Testis (tissue), 2 donors: ENCODE results near the gene PLD1.

Source experiments
- POLR2A ChIP-seq: fragments of 450-650 bp; IDR thresholded peaks from one replicate; pipeline ENCODE4 v1.6.1; 2017; ENCODE audit warnings: antibody characterized with exemption, mild to moderate bottlenecking, moderate library complexity
- TF ChIP-seq, protein P1 (sequence below), 3 experiments: fragments of 450-650 bp in 2 of 3; fragments of 200-600 bp in 1 of 3; sonication (generic) in 1 of 3; IDR thresholded peaks; one replicate each; pipeline ENCODE4 v1.5.1; 2016 to 2019; ENCODE audit warnings: antibody characterized with exemption in 3 of 3, mild to moderate bottlenecking in 2 of 3, moderate library complexity in 1 of 3

DNA sequence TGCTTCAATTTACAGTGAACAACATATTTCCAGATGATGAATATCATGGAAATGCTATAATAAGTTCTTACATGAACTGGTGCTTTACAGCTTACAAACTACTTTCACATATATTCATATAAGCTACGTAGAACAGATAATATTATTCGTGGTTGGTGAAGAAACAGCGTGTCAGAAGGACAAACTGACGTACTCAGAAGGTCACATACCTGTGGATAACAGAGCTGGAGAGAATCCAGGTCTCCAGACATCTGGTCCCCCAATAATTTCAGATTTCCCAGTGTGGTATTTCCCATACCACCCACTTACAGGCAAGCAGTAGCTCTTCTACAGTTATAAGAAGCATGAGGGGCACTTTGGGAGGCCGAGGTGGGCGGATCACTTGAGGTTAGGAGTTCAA is 156.6 kb downstream of the PLD1 start:
- TF ChIP-seq, protein P1, sequence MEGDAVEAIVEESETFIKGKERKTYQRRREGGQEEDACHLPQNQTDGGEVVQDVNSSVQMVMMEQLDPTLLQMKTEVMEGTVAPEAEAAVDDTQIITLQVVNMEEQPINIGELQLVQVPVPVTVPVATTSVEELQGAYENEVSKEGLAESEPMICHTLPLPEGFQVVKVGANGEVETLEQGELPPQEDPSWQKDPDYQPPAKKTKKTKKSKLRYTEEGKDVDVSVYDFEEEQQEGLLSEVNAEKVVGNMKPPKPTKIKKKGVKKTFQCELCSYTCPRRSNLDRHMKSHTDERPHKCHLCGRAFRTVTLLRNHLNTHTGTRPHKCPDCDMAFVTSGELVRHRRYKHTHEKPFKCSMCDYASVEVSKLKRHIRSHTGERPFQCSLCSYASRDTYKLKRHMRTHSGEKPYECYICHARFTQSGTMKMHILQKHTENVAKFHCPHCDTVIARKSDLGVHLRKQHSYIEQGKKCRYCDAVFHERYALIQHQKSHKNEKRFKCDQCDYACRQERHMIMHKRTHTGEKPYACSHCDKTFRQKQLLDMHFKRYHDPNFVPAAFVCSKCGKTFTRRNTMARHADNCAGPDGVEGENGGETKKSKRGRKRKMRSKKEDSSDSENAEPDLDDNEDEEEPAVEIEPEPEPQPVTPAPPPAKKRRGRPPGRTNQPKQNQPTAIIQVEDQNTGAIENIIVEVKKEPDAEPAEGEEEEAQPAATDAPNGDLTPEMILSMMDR (IDR thresholded peaks at IDR 0.05) = no peak
- no peak for TF ChIP-seq POLR2A
